GM23248 (cell line): ENCODE results near the gene GMEB2. TPM values are rescaled to one million over a fixed set of nuclear protein-coding genes. Genes with fewer than 3 reads are reported as not detected.

Experiments
- DNase-seq: peaks from one replicate; pipeline ENCODE4 v3.0.0-alpha.2; 2015
- H2AFZ ChIP-seq: fragments of 200-600 bp; sonication (generic); 2 replicates; pipeline ENCODE4 v1.6.1; 2016; ENCODE audit warnings: antibody characterized with exemption
- H3F3A ChIP-seq: fragments of 200-600 bp; sonication (generic); 2 replicates; pipeline ENCODE4 v1.6.1; 2016; ENCODE audit warnings: mild to moderate bottlenecking, antibody characterized with exemption, mixed run types; ENCODE audit not compliant: insufficient read depth
- H3K27ac ChIP-seq: fragments of 200-600 bp; sonication (generic); 2 replicates; pipeline ENCODE4 v1.5.1; 2016; ENCODE audit warnings: mild to moderate bottlenecking
- H3K27me3 ChIP-seq: fragments of 200-600 bp; sonication (generic); replicated peaks from 2 replicates; pipeline ENCODE4 v1.6.1; 2016; ENCODE audit warnings: mild to moderate bottlenecking; ENCODE audit not compliant: insufficient read depth
- H3K36me3 ChIP-seq: fragments of 200-600 bp; sonication (generic); 2 replicates; pipeline ENCODE4 v1.6.1; 2016; ENCODE audit warnings: low read depth, mild to moderate bottlenecking
- H3K4me1 ChIP-seq: fragments of 200-600 bp; sonication (generic); 2 replicates; pipeline ENCODE4 v1.6.1; 2016; ENCODE audit warnings: mild to moderate bottlenecking; ENCODE audit not compliant: insufficient read depth
- H3K4me2 ChIP-seq: fragments of 200-600 bp; sonication (generic); one replicate; pipeline ENCODE4 v1.6.1; 2016; ENCODE audit warnings: mild to moderate bottlenecking; ENCODE audit not compliant: unreplicated experiment
- H3K4me3 ChIP-seq: fragments of 200-600 bp; sonication (generic); 2 replicates; pipeline ENCODE4 v1.5.1; 2016; ENCODE audit warnings: mild to moderate bottlenecking
- H3K79me2 ChIP-seq: fragments of 200-600 bp; sonication (generic); 2 replicates; pipeline ENCODE4 v1.6.1; 2016; ENCODE audit warnings: mild to moderate bottlenecking; ENCODE audit not compliant: insufficient read depth
- H3K9ac ChIP-seq: fragments of 200-600 bp; sonication (generic); 2 replicates; pipeline ENCODE4 v1.6.1; 2016; ENCODE audit warnings: mild to moderate bottlenecking
- H3K9me2 ChIP-seq: fragments of 200-600 bp; sonication (generic); 2 replicates; pipeline ENCODE4 v1.6.1; 2016; ENCODE audit warnings: mixed run types, mild to moderate bottlenecking, moderate library complexity; ENCODE audit not compliant: insufficient read depth
- H3K9me3 ChIP-seq: fragments of 200-600 bp; sonication (generic); one replicate; pipeline ENCODE4 v1.6.1; 2017; ENCODE audit warnings: low read depth
- H4K20me1 ChIP-seq: fragments of 200-600 bp; sonication (generic); 2 replicates; pipeline ENCODE4 v1.6.0; 2016; ENCODE audit not compliant: insufficient read depth
- EZH2 ChIP-seq: fragments of 200-600 bp; sonication (generic); IDR thresholded peaks from 2 replicates; pipeline ENCODE4 v1.6.1; 2018; ENCODE audit warnings: antibody characterized with exemption, mild to moderate bottlenecking; ENCODE audit not compliant: insufficient read depth, poor library complexity, severe bottlenecking
- EZH2phosphoT487 ChIP-seq: fragments of 200-600 bp; sonication (generic); IDR thresholded peaks from 2 replicates; pipeline ENCODE4 v1.6.1; 2018; ENCODE audit warnings: antibody characterized with exemption, moderate library complexity, mild to moderate bottlenecking, low read depth; ENCODE audit not compliant: insufficient read depth
- WGBS, 2 experiments: methylation state at CpG; one replicate each; pipeline ENCODE4 v1.1.6; 2015 to 2017; ENCODE audit warnings: low lambda C conversion rate in 2 of 2, low coverage in 1 of 2; ENCODE audit errors: missing lambda C conversion rate in 2 of 2; 5-methylcytosine and 5-hydroxymethylcytosine counted together
- in situ Hi-C: fragments of 300-500 bp; cut with MboI; formaldehyde crosslinking; loops from 2 replicates; pipeline ENCODE4 v1.15.0; 2020
- polyA plus RNA-seq: library from polyadenylated mRNA; unstranded; fragments of >200 nt; fragmentation: Nextera tagmentation; extraction: Ambion mirVana; gene quantifications from 2 replicates; pipeline ENCODE4 v1.2.1, GENCODE V29; 2016
- total RNA-seq: library from RNA; depleted of rRNA; stranded (reverse); fragments of >200 nt; shearing (Covaris generic); gene quantifications from 2 replicates; pipeline ENCODE4 v1.2.3, GENCODE V29; 2014

Gene GMEB2
- total and polyA plus RNA-seq, 2 experiments from 2014 or later = 7.8 to 13.6 TPM

GRCh38 chr20:63586797-63587196 is 40.1 kb downstream of the GMEB2 start:
- DNase-seq = no peak
- H3K4me3 ChIP-seq = no peak overlapping the region
- in situ Hi-C loops = no loop called here
- no peak overlapping the region for H3K27ac ChIP-seq
- no peaks in the 10 kb centered on the region for H3K9me3 ChIP-seq
- no peaks in the 10 kb centered on the region for H3F3A ChIP-seq
- no peaks in the 10 kb centered on the region for H3K4me1 ChIP-seq
- no peaks in the 10 kb centered on the region for H4K20me1 ChIP-seq
- H3K27me3 ChIP-seq = no peaks in the 10 kb centered on the region
- no peak overlapping the region for H3K9ac ChIP-seq
- peaks cover 6% of the 10 kb centered on the region; the same call in 1 of the 2 replicates for H3K36me3 ChIP-seq
- no peak overlapping the region for H3K4me2 ChIP-seq
- WGBS, 2 experiments = 98% methylated on average over 17 of the region's 17 CpGs
- no peak for TF ChIP-seq EZH2
- TF ChIP-seq EZH2phosphoT487 = no peak
- no peaks in the 10 kb centered on the region for H3K9me2 ChIP-seq
- no peak overlapping the region for H2AFZ ChIP-seq
- no peaks in the 10 kb centered on the region for H3K79me2 ChIP-seq

GRCh38 chr20:63585616-63586565 is 41.0 kb downstream of the GMEB2 start:
- WGBS, 2 experiments = 40 to 43% methylated on average over 21 to 22 of the region's 22 CpGs
- Histone ChIP-seq H3K36me3 (peaks cover 6% of the 10 kb centered on the region; the same call in 1 of the 2 replicates), H3K27ac (no peak overlapping the region), H3K4me3 (no peak overlapping the region), H3K4me1 (no peaks in the 10 kb centered on the region), H3F3A (no peaks in the 10 kb centered on the region), H2AFZ (no peak overlapping the region), H4K20me1 (no peaks in the 10 kb centered on the region), H3K9me2 (no peaks in the 10 kb centered on the region), H3K79me2 (no peaks in the 10 kb centered on the region), H3K9me3 (no peaks in the 10 kb centered on the region), H3K9ac (no peak overlapping the region), H3K4me2 (no peak overlapping the region), H3K27me3 (no peaks in the 10 kb centered on the region)
- in situ Hi-C loops = no loop called here
- no peak for DNase-seq
- TF ChIP-seq EZH2 (no peak), EZH2phosphoT487 (no peak)

- no peaks in the 10 kb centered on the region; the same call in 1 of the 2 replicates for H3K36me3 ChIP-seq
- no peak overlapping the region for H3K27ac ChIP-seq
- no peaks in the 10 kb centered on the region for H3F3A ChIP-seq
- H3K9me3 ChIP-seq = no peaks in the 10 kb centered on the region
- no peaks in the 10 kb centered on the region for H3K9me2 ChIP-seq
- no peak for DNase-seq
- H4K20me1 ChIP-seq = no peaks in the 10 kb centered on the region
- TF ChIP-seq EZH2 (no peak), EZH2phosphoT487 (no peak)
- no peak overlapping the region for H3K4me3 ChIP-seq
- in situ Hi-C loops = no loop called here
- H3K4me2 ChIP-seq = no peak overlapping the region
- no peaks in the 10 kb centered on the region for H3K4me1 ChIP-seq
- 79 to 81% methylated on average over 23 of the region's 23 CpGs for WGBS, 2 experiments
- 0 out of 2 replicates have a peak overlapping the region, but pooled peaks have one; percentile 15 for H2AFZ ChIP-seq
- no peaks in the 10 kb centered on the region for H3K79me2 ChIP-seq
- H3K9ac ChIP-seq = no peak overlapping the region
- no peaks in the 10 kb centered on the region for H3K27me3 ChIP-seq
Measured at GRCh38 chr20:63582382-63583063, 44.4 kb downstream of the GMEB2 start.

GRCh38 chr20:63580796-63581461 is 46.0 kb downstream of the GMEB2 start:
- Histone ChIP-seq H3K9ac (no peak overlapping the region), H3K9me2 (no peaks in the 10 kb centered on the region), H3K4me3 (no peak overlapping the region), H3K79me2 (no peaks in the 10 kb centered on the region), H3K27ac (no peak overlapping the region), H3K27me3 (no peaks in the 10 kb centered on the region), H4K20me1 (no peaks in the 10 kb centered on the region), H3K4me2 (no peak overlapping the region), H3K4me1 (no peaks in the 10 kb centered on the region), H3K36me3 (no peaks in the 10 kb centered on the region), H3K9me3 (no peaks in the 10 kb centered on the region), H3F3A (peaks cover 2% of the 10 kb centered on the region; the same call in 1 of the 2 replicates), H2AFZ (no peak overlapping the region)
- peak; percentile 49 for DNase-seq
- TF ChIP-seq EZH2 = no peak
- in situ Hi-C loops = no loop called here
- 74 to 79% methylated on average over 10 to 12 of the region's 12 CpGs for WGBS, 2 experiments
